ENCODE measurements around the gene PDE11A.

Gene PDE11A

DNA sequence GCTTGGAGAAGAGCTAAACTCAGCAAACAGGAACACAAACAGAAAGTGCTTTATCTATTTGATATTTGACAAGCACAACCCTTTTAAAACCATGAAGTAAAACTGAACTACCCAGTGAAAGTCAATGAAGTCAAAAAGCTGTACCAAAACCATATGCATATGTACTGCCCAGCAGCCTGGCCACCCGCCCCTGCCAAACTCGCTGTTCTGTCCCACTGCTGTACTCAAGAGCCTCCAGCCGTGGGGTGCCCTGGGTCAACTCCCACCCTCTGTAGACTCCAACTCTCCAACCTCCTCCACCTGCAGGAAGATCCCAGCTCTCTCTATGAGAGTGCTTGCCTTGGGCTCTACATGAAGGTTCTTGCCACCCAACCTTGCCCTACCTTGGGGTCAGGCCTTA, 411.8 kb downstream of the PDE11A start:
- no peak for FAIRE-seq

DNA sequence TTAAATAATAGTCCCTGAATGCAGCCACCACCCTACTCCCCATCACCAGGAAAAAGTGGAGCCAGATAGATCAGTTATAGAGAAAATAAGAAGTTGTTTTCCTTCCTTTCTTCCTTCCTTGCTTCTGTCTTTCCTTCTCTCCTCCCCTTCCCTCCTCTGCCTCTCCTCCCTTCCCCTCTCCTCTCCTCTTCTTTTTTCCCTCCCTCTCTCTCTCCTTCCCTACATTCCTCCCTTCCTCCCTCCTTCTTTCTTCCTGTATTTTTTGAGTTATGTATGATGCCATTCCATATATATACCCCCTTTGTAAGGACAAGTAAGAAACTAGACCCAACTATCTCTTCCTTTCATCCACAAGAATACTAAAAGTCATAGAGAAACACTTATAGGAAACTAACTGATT, 414.3 kb downstream of the PDE11A start:
- no peak for FAIRE-seq

DNA sequence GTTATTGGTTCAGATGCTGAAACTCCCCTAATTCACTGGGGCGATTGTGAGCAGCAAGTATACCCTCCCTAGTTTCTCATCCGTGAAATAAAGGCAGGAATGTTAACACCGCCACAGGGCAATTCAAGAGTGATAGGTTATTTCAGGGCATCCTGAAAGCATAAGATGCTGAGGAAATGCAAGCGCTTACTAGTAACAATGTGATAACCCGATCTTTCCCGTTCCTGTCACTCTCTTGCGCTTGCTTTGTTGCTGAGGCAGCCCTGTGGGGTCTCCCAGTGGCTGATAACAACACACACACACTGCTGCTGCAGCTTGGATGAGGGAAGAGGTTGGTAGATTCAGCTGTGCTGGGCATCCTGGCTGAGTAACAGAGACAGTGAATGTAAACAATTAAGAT, 420.7 kb downstream of the PDE11A start:
- no peak for FAIRE-seq

DNA sequence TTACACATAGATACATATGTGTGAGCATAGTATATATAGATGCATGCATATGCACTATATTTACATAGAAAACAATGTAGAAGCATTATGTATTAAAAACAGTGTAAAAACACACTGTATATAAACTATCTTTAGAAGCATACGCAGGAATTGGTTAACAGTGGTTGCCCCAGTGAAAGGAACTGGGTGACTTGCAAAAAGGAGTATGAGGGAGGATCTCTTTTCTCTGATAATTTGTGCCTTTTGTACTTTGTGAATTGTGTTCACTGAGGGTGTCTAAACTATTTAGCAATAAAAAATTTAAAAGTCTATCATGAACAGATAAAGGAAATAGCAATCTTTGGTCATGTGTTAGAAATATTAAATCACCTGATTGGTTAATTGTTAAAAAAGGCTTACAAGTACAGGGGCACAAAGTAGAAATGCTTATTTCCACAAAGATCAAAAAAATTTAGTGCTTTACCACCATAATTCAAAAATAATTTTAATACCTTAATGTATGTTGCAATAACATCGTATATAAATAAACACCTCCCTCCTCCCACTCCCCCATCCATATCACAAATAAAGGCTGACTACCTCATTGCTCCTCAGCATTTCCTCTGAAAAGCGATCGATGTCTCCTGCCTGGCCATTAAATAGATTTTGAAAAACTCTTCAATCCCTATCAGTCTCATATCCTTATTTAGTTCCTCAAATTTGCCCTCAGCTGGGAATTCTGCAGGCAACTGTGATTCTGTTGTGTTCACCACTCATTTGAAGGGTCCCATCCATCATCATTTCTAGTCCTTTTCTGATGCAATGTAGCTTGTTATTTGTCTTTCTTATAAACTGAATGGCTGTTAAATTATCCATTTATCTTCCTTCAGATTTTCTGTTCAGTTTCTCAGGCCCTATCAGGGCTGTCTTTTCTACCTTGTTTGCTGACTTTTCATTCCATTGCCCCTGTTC, 422.7 kb downstream of the PDE11A start:
- FAIRE-seq = no peak

DNA sequence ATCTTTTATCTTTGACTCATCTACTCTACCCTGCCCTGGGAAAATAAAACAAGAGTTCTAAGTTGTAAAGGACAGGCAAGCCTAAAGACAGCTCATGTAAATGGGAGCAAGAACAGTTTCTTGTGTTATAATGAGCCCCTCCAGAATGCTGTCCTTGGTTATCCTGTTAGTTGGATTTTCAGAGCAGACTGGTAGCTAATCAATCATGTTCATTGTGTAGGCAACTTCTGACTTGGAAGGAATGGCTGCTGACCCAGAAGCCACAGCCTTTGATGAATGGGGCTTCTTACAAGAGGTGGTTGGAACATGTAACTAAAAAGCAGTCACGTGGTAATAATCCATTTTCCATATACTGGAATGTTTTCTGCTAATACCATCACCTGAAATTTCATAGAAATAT, 425.8 kb downstream of the PDE11A start:
- FAIRE-seq = no peak

DNA sequence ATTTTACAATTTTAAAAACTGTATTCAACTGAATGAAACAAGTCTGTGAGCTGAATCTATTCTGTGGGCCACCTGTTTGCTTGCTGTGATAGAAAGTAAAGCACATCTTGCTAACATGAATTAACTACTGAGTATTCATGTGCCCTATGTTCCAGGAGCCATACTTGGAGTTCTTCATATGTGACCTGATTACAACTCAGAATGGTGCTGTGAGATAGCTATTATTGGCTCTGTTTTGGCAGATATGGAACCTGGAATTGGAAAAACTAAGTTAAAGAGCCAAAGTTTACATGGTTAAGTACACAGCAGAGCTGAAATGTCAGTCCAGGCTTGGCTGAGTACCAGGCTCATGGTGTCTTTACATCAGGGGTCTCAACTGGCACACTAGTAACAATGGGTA, 426.3 kb downstream of the PDE11A start:
- no peak for FAIRE-seq

DNA sequence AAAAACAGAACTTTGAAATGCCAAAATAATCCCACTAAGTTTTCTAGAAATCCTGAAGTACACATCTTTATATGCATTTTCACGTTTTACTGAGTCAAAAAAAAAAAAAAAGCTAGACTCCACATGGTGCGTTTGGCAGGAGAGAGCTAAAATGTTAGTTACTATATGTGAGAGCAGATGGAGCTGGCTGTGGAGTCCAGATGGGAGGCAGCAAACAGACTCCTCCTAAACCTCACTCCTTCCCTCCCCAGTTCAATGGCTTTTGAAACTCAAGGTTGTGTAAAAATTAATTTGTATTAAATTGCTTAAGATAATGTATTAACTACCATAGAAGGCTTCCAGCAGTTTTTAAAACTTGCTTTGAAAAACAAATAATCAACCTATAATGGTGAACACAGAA, 431.2 kb downstream of the PDE11A start:
- FAIRE-seq = no peak

DNA sequence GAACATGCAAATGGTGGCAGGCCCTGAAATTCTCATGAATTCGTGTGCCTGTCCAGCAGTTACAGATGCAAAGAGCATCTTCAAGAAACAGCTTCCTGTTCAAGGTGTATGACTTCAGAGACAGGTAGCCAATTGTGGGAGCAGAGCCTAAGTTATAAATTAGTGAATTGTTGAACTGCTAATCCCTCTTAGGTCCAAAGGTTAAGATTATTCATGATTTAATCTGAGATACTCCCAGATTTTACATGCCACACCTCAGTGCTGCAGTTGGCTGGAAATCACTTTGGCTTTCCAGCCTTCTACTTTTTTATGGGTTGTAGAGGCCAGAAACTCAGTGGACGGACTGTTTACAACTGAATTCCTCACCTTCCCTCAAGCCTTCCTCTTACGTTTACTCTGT, 432.2 kb downstream of the PDE11A start:
- no peak for FAIRE-seq

DNA sequence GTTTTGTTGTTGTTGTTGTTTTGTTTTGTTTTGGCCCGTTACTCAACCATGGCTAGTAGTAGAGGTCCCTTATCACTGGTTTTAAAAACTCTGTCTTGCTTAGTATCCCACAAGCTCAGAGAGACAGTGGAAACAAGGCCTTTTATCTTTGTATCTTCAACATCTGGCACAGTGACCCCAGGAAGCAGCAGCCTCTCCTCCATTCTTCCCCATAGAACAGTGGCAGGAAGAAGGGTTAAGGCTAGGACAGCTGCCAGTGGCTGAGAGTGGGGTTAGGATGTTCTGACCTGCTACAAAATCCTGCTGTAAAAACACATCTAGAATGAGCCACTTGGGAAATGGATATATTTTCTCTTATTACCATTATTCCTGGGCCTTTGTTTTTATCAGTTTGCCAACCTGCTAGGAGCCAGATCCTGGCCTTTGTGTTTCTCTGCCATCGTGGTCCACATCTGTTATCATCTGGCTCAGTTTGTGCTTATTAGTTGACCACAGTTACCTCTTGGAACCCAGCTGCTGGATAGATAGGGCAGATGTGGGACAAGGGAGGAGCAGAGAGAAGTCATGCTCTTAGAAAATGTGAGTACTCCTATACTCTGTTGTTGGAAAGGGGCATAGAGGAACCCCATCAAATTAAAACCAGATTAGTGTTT, 433.2 kb downstream of the PDE11A start:
- FAIRE-seq = no peak

DNA sequence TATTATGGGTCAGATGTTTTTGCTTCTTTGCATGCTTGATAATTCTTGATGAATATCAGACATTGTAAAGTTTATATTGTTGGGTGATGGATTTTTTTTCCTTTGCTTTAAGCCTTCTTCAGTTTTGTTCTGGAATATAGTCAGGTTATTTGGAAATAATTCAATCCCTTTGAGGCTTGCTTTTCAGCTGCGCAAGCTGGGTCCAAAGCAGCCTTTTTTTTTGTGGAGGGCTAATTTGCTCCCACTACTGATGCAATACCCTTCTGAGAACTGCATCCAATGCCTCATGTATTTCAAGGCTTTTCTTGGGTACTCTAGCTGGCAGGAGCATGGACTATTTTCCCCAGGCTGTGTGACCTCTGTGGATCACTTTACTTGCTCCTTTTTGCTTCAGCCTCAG, 434.1 kb downstream of the PDE11A start:
- no peak for FAIRE-seq

DNA sequence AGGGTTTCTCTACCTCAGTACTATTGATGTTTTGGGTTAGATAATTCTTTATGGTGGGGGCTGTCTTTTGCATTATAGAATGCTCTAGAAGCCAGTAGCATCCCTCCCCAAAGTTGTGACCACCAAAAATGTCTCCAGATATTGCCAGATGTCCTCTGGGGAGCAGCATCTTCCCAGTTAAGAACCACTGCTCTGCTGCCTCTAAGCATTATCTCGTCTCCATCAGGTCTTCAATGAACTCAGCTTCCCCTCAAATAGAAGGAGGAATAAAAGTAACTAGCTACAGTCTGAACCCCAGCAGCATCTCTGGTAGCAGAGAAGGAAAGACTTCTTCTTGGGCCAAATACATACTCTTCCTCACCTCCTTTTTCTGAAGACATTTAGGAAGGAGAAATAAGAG, 435.9 kb downstream of the PDE11A start:
- no peak for FAIRE-seq

DNA sequence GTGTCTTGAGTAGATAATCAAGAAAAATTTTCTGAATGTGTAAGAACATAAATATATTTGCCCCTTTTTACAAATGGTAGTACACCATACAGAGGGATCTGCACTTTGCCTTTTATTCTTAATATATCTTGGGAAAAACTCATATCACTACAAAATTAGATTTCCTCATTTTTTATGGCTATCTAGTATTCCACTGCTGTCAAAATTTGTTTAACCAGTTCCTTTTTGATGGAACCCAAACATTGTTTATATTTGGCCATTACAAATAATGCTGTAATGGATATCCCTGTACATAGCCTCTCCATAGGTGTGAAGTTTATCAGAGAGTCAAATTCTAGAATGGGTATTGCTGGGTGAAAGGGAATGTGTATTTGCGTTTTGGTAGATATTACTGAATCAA, 436.9 kb downstream of the PDE11A start:
- FAIRE-seq = no peak

DNA sequence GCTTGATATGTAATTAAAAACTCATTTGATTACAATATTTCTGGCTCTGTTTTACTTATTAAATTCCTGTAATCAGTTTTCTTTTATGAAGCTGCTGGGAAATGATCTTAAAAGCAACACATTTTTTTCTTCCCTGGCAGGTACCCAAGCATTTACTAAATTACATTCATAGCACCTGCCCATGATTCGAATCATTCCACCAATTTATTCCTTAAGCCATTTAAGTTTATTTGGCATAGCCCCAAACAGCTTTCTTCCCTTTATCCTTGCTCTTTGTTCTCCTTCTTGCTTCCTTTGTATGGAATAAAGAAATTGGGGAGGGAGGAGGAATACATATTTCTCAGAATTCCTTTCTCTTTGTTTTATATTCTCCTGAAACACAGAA, 438.7 kb downstream of the PDE11A start:
- no peak for FAIRE-seq

DNA sequence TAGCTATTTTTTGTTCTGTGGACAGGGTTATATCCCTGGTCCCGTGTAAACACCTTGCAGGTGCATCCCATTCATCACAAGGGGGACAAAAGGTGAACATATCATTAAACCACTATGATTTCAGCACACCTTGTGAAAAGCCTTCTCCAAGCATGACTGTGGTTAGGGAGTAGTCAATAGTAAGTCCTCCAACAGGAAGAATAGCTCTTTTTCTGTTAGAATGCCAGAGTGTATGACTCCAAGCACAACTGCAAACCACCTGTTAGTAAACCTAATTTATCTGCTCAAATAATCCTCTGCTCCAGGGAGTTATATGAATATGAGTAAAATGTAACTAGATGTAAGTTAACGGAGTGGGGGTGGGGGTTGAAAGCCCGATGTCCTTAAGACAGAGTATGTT, 439.5 kb downstream of the PDE11A start:
- FAIRE-seq = no peak

DNA sequence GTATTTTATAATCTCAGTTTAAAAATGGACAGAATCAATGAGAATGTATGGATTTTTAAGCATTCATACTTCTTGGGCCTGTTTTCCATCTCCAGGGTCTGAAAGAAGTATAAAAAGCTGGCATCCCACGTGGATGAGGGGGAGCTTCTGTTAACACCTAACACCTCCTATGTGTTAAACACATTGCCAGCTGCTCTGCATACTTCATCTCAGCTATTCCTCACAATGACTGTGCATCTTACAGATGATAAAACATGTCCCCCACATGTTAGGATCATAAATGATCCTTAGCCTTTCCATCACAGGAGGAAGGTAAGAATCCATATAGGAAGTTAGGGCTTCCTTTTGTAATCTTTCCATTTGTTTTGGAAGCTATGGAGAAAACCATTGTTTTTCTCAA, 440.9 kb downstream of the PDE11A start:
- no peak for FAIRE-seq

DNA sequence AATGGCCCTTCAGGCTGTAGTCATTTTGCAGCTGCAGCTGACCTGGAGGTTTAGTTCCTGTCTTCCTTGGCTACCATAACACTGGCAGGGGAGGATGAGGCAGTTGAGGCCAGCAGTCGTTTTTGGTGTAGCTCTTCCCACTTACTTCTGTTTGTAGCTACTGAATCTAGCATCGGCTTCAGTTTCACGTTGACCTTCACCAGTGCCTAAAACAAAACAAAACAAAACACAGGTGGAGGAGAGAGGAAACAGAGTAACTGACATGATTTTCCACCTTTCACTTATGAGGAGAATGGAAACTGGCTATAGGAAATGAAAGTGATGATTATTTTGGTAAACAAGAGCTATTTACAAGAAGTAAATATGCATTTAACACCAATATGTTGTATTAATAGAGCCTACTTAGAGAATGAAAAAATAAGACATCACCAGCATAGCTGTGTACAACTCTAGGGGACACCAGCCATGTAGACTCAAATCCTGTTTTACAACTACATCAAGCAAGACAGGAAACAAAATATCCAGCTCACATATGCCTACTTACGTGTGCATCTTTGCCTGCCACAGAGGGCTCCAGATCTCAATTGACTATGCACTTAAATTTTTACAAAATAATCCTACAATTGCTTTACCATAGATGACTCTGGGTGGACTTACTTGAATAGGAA, 443.1 kb downstream of the PDE11A start:
- no peak for FAIRE-seq

DNA sequence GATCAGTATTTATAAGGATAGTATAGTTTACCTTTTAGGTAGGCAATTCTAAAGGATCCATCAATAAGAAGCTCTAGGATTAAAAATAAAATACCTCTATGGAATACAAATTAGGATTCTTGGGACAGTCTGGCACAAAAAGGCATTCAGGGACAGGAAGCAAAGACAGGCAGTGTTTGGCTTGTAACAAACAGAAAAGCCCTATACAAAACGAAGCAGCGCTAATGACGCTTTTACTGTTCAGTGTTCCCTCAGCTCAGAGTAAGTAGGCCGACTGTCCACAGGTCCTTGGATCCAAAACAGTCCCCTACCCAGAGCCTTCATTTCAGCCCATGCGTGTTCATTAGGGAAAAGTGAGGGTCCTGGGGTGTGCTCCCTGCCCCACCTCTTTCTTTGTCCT, 443.7 kb downstream of the PDE11A start:
- no peak for FAIRE-seq

DNA sequence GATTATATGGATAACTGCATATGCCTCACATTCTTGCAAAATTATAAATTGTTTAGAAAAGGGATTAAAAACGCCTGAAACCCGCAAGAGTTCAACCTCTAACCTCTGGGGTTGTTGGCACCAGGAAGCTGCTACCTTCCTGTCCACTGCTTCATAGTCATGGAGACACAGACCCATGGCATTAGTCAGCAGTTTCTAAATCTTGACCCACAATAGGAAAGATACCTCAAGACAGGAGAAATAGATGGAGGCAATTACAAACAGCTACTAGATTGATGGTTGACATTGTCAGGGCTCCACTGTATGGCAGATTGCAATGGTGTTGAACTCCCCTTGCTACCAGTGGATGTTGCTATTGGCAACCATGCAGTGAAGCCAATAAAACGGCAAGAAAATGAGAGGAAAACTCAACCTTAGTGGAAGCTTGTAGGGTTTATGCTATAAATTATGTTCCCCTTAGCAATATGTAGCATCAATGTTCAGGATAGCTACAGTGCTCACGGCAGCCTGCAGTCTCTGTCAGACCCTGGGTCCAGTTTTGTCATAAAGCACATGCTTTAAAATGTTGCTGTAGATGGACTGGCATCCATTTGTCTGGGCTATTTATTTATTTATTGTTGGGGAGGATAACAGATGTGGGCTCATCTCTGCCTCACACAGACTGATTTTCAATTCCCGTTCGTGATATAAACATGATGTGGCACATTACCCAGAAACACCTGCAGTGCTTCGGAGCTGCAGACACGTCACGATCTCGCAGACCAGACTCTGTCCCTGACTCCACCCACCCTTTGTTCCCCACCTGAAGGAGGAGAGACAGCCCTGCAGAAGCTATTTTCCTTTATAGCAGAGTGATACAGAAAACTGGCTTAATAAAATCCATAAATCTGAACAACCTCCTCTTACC, 446.6 kb downstream of the PDE11A start:
- FAIRE-seq = no peak

DNA sequence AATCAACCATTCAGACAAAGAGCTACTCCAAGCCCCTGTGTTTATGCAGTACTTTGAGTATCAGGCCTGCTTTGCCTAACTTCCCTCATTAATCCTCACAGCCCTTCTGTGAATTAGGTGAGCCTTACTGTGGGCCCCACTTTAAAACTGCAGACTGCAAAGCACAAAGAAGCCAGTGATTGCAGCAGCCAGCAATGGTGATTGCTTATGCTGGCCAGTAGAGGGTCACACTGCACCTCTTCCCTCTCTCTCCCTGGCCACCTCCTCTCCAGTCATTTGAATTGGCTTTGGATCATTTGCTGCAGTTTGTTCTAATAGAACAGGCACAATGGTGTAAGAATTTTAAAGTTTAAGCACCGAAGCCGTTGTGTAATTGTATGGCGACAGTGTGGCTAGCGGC, 450.1 kb downstream of the PDE11A start:
- no peak for FAIRE-seq

DNA sequence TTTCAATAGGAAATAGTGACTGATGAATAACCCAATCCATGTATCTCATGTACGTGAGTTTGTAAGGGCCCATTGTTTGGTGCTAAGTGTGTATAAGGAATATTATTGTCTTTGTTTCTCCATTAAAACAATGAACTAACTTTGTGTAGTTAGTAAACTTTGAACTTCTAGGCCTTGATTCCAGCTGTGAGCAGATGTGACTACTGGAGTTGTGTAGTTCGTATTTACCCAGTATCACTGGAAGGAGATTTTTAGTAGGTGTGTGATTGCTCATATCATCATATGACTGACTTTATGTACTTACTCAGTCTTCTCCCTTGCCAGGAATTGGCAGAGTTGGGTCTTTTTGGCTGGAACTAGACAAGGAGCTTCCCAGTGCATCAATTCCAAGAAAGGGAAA, 452.6 kb downstream of the PDE11A start:
- no peak for FAIRE-seq

DNA sequence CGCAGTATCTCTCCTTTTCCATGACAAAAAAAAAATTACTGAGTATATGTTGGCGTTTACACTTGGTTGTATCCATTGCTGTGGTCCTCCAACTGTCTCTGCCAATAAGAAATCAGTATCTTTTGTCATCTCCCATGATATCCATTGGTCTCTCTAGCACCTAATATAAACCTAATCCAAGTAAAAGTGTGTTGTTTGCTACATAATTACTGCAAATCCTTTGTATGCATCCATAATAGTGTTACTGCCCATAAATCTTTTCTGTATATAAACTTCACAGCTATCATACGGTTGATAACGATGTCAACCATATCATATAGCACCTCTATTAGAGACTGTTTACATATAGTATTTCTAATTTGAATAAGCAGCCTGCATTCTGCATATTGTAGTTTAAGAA, 453.1 kb downstream of the PDE11A start:
- no peak for FAIRE-seq

DNA sequence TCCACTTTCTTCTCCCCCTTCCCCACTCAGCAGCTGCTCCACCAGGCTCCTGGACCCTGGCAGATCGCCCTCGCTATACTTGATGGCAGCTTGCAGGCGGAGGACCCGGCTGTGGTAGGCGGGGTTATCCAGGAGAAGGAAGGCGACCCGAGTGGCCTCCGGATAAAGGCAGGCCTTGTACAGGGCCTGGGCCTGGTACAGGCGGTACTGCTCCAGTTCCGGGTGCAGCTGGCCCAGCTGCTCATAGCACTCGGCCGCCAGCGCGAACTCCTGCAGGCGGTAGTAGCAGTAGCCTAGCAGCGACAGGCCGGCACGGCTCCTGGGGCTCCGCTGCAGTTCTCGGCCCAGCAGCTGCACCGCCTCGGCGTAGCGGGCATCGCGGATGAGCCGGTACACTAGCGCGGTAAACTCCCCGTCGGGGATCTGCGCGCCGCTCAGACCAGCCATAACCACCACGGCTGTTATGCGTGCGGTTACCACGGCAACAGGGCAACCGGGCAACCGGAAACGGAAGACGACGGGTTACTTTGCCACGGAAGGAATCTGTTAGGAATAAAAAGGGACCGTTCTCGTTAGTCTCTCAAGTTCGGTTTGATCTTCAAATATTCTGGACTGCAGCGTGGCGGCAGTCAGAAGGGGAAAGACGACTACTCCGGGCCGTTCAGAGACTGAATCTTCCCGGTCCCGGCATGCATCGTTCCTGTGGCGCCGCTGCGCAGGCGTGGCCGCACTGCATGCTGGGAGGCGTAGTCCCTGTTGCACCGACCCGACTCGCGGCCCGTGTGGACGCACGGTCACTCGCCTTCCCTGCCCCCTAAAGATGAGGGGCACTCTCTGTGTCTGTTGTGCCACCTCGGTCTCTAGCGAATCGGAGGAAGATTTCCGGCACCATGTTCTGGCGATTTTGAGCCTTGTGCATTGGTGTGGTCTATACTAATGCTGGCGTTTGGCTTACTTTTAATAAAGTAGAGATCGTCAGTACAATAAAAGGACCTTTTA, 454.0 kb downstream of the PDE11A start:
- FAIRE-seq = no peak

Data from A204.1 (cell line).